Neural progenitor cell (in vitro differentiated cells): ENCODE measurements around the gene FBXL5. TPM values are rescaled to one million over a fixed set of nuclear protein-coding genes. Genes with fewer than 3 reads are reported as not detected.

Source experiments
- DNase-seq: peaks from one replicate; pipeline ENCODE4 v3.0.0-alpha.2; 2016; ENCODE audit warnings: low spot score
- H2AFZ ChIP-seq: fragments of 200-600 bp; sonication (generic); replicated peaks from 2 replicates; pipeline ENCODE4 v1.6.1; 2016; ENCODE audit warnings: antibody characterized with exemption
- H3F3A ChIP-seq: fragments of 200-600 bp; sonication (generic); 2 replicates; pipeline ENCODE4 v1.6.1; 2016; ENCODE audit warnings: antibody characterized with exemption, low read depth
- H3K27ac ChIP-seq: fragments of 200-600 bp; sonication (generic); 2 replicates; pipeline ENCODE4 v1.5.1; 2016; ENCODE audit warnings: mild to moderate bottlenecking
- H3K27me3 ChIP-seq: fragments of 200-600 bp; sonication (generic); 2 replicates; pipeline ENCODE4 v1.6.1; 2016; ENCODE audit warnings: mild to moderate bottlenecking, moderate library complexity
- H3K36me3 ChIP-seq: fragments of 200-600 bp; sonication (generic); 2 replicates; pipeline ENCODE4 v1.5.1; 2016
- H3K4me1 ChIP-seq: fragments of 200-600 bp; sonication (generic); 2 replicates; pipeline ENCODE4 v1.6.1; 2016; ENCODE audit warnings: mixed run types
- H3K4me2 ChIP-seq: fragments of 200-600 bp; sonication (generic); 2 replicates; pipeline ENCODE4 v1.6.1; 2016
- H3K4me3 ChIP-seq: fragments of 200-600 bp; sonication (generic); 2 replicates; pipeline ENCODE4 v1.5.1; 2016
- H3K79me2 ChIP-seq: fragments of 200-600 bp; sonication (generic); 2 replicates; pipeline ENCODE4 v1.6.1; 2016; ENCODE audit warnings: low read depth
- H3K9ac ChIP-seq: fragments of 200-600 bp; sonication (generic); 2 replicates; pipeline ENCODE4 v1.6.1; 2016
- H3K9me3 ChIP-seq: fragments of 200-600 bp; sonication (generic); 2 replicates; pipeline ENCODE4 v1.5.1; 2016; ENCODE audit warnings: low read depth
- H4K20me1 ChIP-seq: fragments of 200-600 bp; sonication (generic); 2 replicates; pipeline ENCODE4 v1.6.1; 2016; ENCODE audit warnings: low read depth
- H3K27ac Mint-ChIP-seq: 3 replicates; pipeline ENCODE4 v1.8.0; 2021; ENCODE audit warnings: mixed read lengths
- H3K27me3 Mint-ChIP-seq: 2 replicates; pipeline ENCODE4 v1.8.0; 2022; ENCODE audit warnings: low read depth, mild to moderate bottlenecking, inconsistent platforms, moderate library complexity, mixed read lengths; ENCODE audit not compliant: insufficient read depth
- H3K36me3 Mint-ChIP-seq: 3 replicates; pipeline ENCODE4 v1.8.0; 2021; ENCODE audit warnings: mixed read lengths
- H3K4me1 Mint-ChIP-seq: 3 replicates; pipeline ENCODE4 v1.8.0; 2021; ENCODE audit warnings: mixed read lengths
- H3K4me3 Mint-ChIP-seq: 3 replicates; pipeline ENCODE4 v1.8.0; 2021; ENCODE audit warnings: mild to moderate bottlenecking, moderate library complexity, mixed read lengths
- H3K9me3 Mint-ChIP-seq: 3 replicates; pipeline ENCODE4 v1.8.0; 2020; ENCODE audit warnings: mixed read lengths
- EZH2 ChIP-seq: fragments of 200-600 bp; sonication (generic); IDR thresholded peaks from 2 replicates; pipeline ENCODE4 v1.6.1; 2017; ENCODE audit warnings: antibody characterized with exemption, mild to moderate bottlenecking, moderate library complexity
- EZH2phosphoT487 ChIP-seq: fragments of 200-600 bp; sonication (generic); IDR thresholded peaks from 2 replicates; pipeline ENCODE4 v1.6.1; 2017; ENCODE audit warnings: antibody characterized with exemption
- total RNA-seq: library from RNA; depleted of rRNA; stranded (reverse); fragments of >200 nt; gene quantifications from 2 replicates; pipeline ENCODE4 v1.2.3, GENCODE V29; 2015; ENCODE audit warnings: low replicate concordance
- TF ChIP-seq, protein P1 (sequence below): fragments of 200-600 bp; sonication (generic); IDR thresholded peaks from 2 replicates; pipeline ENCODE4 v1.5.1; 2017; ENCODE audit warnings: antibody characterized with exemption, mild to moderate bottlenecking

The FBXL5 gene
- total RNA-seq, 1 donor from 2014 or later: 87.9 TPM

DNA sequence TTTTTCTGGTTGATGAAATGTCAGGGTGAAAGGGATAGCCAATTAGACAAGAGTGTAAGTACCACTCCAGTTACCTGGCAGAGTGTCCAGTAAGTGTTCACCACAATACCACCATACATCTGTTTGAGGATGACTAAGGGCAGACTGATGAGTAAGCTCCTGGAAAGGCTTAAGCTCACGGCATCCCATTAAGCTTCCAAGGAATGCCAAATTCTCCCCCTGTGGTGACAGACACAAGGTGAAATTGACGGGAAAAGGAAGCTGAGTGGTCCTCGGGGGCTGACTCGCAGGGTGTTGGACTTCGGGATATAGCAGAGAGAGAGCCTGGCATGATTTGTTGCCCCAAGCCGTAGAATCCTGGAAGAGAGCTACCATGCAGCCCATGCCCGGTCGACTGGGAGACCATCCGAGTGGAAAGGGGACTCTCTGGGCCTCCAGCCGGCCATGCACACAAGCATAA is 40.1 kb upstream of the FBXL5 start:
- peaks cover 7% of the 10 kb centered on the region for H3K36me3 Mint-ChIP-seq
- Histone ChIP-seq H3K79me2 (no peaks in the 10 kb centered on the region), H4K20me1 (no peaks in the 10 kb centered on the region), H3F3A (peaks cover 39% of the 10 kb centered on the region), H3K27me3 (no peaks in the 10 kb centered on the region), H3K27ac (no peak overlapping the region), H3K4me2 (peak overlapping the region; percentile 65), H3K9ac (no peak overlapping the region), H3K4me1 (peaks cover 58% of the 10 kb centered on the region), H3K9me3 (no peaks in the 10 kb centered on the region), H3K4me3 (no peak overlapping the region), H2AFZ (no peak overlapping the region), H3K36me3 (no peaks in the 10 kb centered on the region)
- no peak overlapping the region for H3K27ac Mint-ChIP-seq
- TF ChIP-seq, protein P1, sequence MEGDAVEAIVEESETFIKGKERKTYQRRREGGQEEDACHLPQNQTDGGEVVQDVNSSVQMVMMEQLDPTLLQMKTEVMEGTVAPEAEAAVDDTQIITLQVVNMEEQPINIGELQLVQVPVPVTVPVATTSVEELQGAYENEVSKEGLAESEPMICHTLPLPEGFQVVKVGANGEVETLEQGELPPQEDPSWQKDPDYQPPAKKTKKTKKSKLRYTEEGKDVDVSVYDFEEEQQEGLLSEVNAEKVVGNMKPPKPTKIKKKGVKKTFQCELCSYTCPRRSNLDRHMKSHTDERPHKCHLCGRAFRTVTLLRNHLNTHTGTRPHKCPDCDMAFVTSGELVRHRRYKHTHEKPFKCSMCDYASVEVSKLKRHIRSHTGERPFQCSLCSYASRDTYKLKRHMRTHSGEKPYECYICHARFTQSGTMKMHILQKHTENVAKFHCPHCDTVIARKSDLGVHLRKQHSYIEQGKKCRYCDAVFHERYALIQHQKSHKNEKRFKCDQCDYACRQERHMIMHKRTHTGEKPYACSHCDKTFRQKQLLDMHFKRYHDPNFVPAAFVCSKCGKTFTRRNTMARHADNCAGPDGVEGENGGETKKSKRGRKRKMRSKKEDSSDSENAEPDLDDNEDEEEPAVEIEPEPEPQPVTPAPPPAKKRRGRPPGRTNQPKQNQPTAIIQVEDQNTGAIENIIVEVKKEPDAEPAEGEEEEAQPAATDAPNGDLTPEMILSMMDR: no peak
- TF ChIP-seq EZH2phosphoT487 (no peak), EZH2 (no peak)
- peaks cover 11% of the 10 kb centered on the region for H3K9me3 Mint-ChIP-seq
- peaks cover 14% of the 10 kb centered on the region for H3K4me1 Mint-ChIP-seq
- H3K27me3 Mint-ChIP-seq: no peaks in the 10 kb centered on the region
- H3K4me3 Mint-ChIP-seq: no peak overlapping the region
- peak; percentile 86 for DNase-seq

DNA sequence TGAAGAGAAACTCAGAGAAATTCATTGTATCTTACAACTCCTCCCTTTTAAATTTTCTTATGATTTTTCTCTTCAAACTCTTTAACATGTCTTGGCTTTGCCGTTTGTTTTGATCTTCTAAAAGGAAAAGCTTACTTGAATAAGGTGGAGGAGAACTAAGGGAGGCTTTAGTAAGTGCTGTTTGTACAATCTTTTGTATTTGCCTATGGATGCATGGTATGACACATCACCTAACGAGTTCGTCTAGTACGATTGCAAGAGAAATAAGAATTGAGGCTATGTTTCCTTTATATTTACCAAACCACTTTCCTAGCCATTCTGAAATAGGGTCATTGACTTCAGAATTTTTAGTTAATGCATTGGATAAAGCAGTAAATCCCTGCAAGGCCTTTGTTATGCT is 39.3 kb upstream of the FBXL5 start:
- no peak overlapping the region for H3K27ac Mint-ChIP-seq
- Histone ChIP-seq H4K20me1 (no peaks in the 10 kb centered on the region), H3K27me3 (no peaks in the 10 kb centered on the region), H2AFZ (no peak overlapping the region), H3K36me3 (no peaks in the 10 kb centered on the region), H3K9ac (no peak overlapping the region), H3K4me3 (no peak overlapping the region), H3K4me2 (peak overlapping the region; percentile 65), H3K9me3 (no peaks in the 10 kb centered on the region), H3K79me2 (no peaks in the 10 kb centered on the region), H3K27ac (peak overlapping the region; percentile 48), H3K4me1 (peaks cover 67% of the 10 kb centered on the region), H3F3A (peaks cover 39% of the 10 kb centered on the region)
- no peaks in the 10 kb centered on the region for H3K27me3 Mint-ChIP-seq
- H3K4me1 Mint-ChIP-seq: peaks cover 19% of the 10 kb centered on the region
- H3K9me3 Mint-ChIP-seq: peaks cover 6% of the 10 kb centered on the region
- TF ChIP-seq EZH2phosphoT487 (no peak), EZH2 (no peak)
- TF ChIP-seq, protein P1: no peak
- peaks cover 7% of the 10 kb centered on the region for H3K36me3 Mint-ChIP-seq
- no peak for DNase-seq
- H3K4me3 Mint-ChIP-seq: no peak overlapping the region

DNA sequence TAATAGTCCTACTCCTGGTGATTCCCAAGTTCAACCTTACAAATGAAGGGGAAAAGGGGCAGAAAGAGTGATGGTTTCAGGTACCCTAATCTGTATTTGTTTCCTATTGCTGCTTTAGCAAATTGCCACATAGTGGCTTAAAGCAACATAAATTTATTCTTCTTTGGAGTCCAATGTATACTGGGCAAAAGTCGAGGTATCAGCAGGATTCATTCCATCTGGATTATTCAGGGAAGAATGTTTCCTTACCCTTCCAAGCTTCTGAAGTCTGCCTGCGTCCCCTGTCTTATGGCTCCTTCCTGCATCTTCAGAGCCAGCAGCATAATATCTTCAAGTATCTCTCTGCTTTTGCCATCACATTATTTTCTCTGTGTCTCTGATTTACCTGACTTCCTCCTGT is 37.4 kb upstream of the FBXL5 start:
- Mint-ChIP-seq H3K27ac (no peak overlapping the region), H3K27me3 (no peaks in the 10 kb centered on the region), H3K4me1 (peaks cover 19% of the 10 kb centered on the region), H3K9me3 (peaks cover 4% of the 10 kb centered on the region), H3K4me3 (no peak overlapping the region), H3K36me3 (peaks cover 11% of the 10 kb centered on the region)
- TF ChIP-seq EZH2 (no peak), EZH2phosphoT487 (no peak)
- TF ChIP-seq, protein P1: no peak
- Histone ChIP-seq H4K20me1 (no peaks in the 10 kb centered on the region), H2AFZ (no peak overlapping the region), H3K79me2 (no peaks in the 10 kb centered on the region), H3K36me3 (no peaks in the 10 kb centered on the region), H3K4me3 (no peak overlapping the region), H3K4me2 (no peak overlapping the region), H3K27ac (no peak overlapping the region), H3K9ac (no peak overlapping the region), H3K27me3 (no peaks in the 10 kb centered on the region), H3F3A (peaks cover 39% of the 10 kb centered on the region), H3K9me3 (no peaks in the 10 kb centered on the region), H3K4me1 (peaks cover 73% of the 10 kb centered on the region)
- no peak for DNase-seq
